Memory B cell (primary cell): ENCODE results near the gene SUFU.
"Not testable (repeated sequence)": the region's sequence is repeated elsewhere in the genome, so short reads cannot be mapped to it uniquely, and the experiment has no call there.

Experiments
- ATAC-seq: fragments of 150-1000 bp; cut with Tn5 transposase; 2 replicates; pipeline ENCODE4 v1.10.0; 2021; ENCODE audit warnings: low read depth, mild to moderate bottlenecking, moderate library complexity
- DNase-seq, 2 donors: peaks; one replicate each; pipeline ENCODE4 v3.0.0; 2022; ENCODE audit warnings: low spot score in 2 of 2
- H3K27ac Mint-ChIP-seq: one replicate; pipeline ENCODE4 v1.8.0; 2022; ENCODE audit warnings: mild to moderate bottlenecking, moderate library complexity, mixed read lengths
- H3K27me3 Mint-ChIP-seq: one replicate; pipeline ENCODE4 v1.8.0; 2022; ENCODE audit warnings: mixed read lengths
- H3K36me3 Mint-ChIP-seq: one replicate; pipeline ENCODE4 v1.8.0; 2022; ENCODE audit warnings: mild to moderate bottlenecking, mixed read lengths
- H3K4me1 Mint-ChIP-seq: one replicate; pipeline ENCODE4 v1.8.0; 2022; ENCODE audit warnings: mixed read lengths
- H3K4me3 Mint-ChIP-seq: one replicate; pipeline ENCODE4 v1.8.0; 2022; ENCODE audit warnings: mild to moderate bottlenecking, moderate library complexity, mixed read lengths
- H3K9me3 Mint-ChIP-seq: one replicate; pipeline ENCODE4 v1.8.0; 2022; ENCODE audit warnings: mixed read lengths

The SUFU gene

DNA sequence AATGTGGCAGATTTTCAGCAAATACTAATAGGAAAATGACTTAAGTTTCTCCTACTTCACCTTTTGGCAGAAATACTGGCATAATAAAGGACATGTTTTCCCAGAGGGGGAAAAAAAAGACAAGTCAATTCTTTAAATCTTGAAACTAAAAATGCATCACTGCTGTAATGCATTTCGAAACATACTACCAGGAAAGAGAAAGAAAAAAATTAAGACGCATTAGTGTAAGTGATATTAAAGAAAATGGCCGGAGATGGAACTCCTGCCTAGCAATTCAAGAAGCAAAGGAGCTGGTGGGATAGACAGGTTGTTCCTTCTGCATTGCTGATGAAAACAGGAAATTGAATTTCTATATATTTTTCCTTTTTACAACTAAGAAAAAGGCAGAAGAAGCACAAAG is 4.4 kb upstream of the SUFU start:
- ATAC-seq (no peak), DNase-seq (no peak)
- Mint-ChIP-seq H3K4me3 (no peak overlapping the region), H3K9me3 (no peaks in the 10 kb centered on the region), H3K27ac (no peak overlapping the region), H3K27me3 (no peaks in the 10 kb centered on the region), H3K4me1 (peaks cover 7% of the 10 kb centered on the region), H3K36me3 (no peaks in the 10 kb centered on the region)

GRCh38 chr10:102500686-102501085 is 3.1 kb upstream of the SUFU start:
- H3K27me3 Mint-ChIP-seq, H3K4me3 Mint-ChIP-seq, H3K36me3 Mint-ChIP-seq, H3K9me3 Mint-ChIP-seq, DNase-seq, ATAC-seq, H3K27ac Mint-ChIP-seq: not testable (repeated sequence)
- peaks cover 14% of the 10 kb centered on the region for H3K4me1 Mint-ChIP-seq

- Mint-ChIP-seq H3K36me3 (no peaks in the 10 kb centered on the region), H3K9me3 (no peaks in the 10 kb centered on the region), H3K27ac (no peak overlapping the region), H3K4me3 (no peak overlapping the region), H3K4me1 (peaks cover 14% of the 10 kb centered on the region), H3K27me3 (no peaks in the 10 kb centered on the region)
- ATAC-seq (no peak), DNase-seq (no peak)
These were observed 2.4 kb upstream of the SUFU start for GRCh38 chr10:102501201-102502028.

- DNase-seq (peak in 1 of 2 donors; percentile 99), ATAC-seq (peak; percentile 72)
- H3K4me3 Mint-ChIP-seq = no peak overlapping the region
- H3K9me3 Mint-ChIP-seq = no peaks in the 10 kb centered on the region
- H3K36me3 Mint-ChIP-seq = peaks cover 2% of the 10 kb centered on the region
- H3K27me3 Mint-ChIP-seq = no peaks in the 10 kb centered on the region
- peaks cover 14% of the 10 kb centered on the region for H3K4me1 Mint-ChIP-seq
- H3K27ac Mint-ChIP-seq = no peak overlapping the region
These were observed 1.8 kb upstream of the SUFU start for GRCh38 chr10:102502029-102502336.

DNA sequence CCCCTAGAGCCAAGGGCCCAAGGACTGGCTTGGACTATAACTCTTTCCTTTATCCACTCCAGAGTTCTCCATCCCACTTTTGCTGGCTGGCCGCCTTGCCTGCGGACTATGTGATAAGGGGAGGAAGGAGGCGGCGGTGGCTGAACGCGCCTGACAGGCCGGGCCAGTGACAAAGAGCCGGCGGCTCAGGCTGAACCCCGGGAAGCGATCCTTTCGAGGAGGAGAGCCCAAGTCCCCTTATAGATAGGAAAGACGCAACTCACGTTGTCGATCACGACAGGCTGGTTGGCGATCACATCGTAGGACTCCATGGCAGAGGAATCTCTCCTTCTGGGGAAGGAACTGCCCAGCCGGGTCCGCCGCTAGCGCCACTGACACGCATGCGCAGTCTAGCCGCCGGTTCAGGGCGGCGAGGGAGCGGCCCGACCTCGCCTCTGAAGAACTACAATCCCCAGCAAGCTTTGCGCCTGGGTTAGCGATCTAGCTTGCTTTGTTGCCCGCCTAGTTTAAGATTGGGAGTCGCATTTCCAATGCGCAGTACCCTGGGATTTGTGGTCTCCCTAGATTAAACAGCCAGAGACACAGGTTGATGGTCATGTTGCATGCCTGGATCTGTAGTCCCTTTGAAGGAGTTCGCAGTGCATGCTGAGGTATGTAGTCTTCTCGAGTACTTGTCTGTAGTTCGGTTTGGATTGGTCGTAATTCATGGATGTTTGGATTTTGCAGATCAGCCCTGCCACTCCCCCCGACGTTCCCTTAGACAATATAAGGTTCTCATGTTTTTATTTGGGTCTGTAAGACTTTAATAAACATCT is 1.2 kb upstream of the SUFU start, which contains the start of gene ACTR1A:
TSS of gene ACTR1A (minus strand) at position 376 of the 815 bp plus-strand sequence. CDS start at position 311, 65 bp downstream.
- Mint-ChIP-seq H3K9me3 (no peaks in the 10 kb centered on the region), H3K4me1 (peaks cover 12% of the 10 kb centered on the region), H3K4me3 (no peak within 1 kb of the TSS), H3K27me3 (no peaks in the 10 kb centered on the region), H3K36me3 (peaks cover 3% of the 10 kb centered on the region), H3K27ac (no peak within 1 kb of the TSS)
- DNase-seq (peak; percentile 94 to 98), ATAC-seq (peak; percentile 53)

GRCh38 chr10:102504179-102504975 is 605 bp downstream of the SUFU start:
- Mint-ChIP-seq H3K36me3 (peaks cover 3% of the 10 kb centered on the region), H3K9me3 (no peaks in the 10 kb centered on the region), H3K4me3 (no peak overlapping the region), H3K27me3 (no peaks in the 10 kb centered on the region), H3K27ac (peak overlapping the region; percentile 45), H3K4me1 (peaks cover 10% of the 10 kb centered on the region)
- DNase-seq (peak in 1 of 2 donors; percentile 20), ATAC-seq (no peak)

DNA sequence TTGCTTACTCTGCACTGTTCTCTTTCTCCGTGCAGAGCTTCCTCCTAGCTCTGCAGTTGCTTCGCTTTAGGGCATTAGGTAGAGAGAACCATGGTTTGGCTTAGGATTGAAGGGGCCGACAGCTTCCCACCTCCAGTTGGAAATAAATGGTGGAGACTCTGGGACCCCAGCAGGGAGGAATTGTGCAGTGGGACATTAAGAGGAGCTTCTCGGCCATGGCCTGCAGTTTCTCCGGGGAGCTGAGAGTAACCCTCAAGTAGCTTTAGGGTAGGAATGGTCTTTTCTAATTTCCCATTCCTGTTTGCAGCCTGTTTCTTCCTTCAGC is 1.2 kb downstream of the SUFU start:
- peaks cover 9% of the 10 kb centered on the region for H3K4me1 Mint-ChIP-seq
- ATAC-seq (no peak), DNase-seq (no peak)
- peak overlapping the region; percentile 45 for H3K27ac Mint-ChIP-seq
- no peaks in the 10 kb centered on the region for H3K9me3 Mint-ChIP-seq
- peaks cover 3% of the 10 kb centered on the region for H3K36me3 Mint-ChIP-seq
- H3K4me3 Mint-ChIP-seq = no peak overlapping the region
- H3K27me3 Mint-ChIP-seq = no peaks in the 10 kb centered on the region

DNA sequence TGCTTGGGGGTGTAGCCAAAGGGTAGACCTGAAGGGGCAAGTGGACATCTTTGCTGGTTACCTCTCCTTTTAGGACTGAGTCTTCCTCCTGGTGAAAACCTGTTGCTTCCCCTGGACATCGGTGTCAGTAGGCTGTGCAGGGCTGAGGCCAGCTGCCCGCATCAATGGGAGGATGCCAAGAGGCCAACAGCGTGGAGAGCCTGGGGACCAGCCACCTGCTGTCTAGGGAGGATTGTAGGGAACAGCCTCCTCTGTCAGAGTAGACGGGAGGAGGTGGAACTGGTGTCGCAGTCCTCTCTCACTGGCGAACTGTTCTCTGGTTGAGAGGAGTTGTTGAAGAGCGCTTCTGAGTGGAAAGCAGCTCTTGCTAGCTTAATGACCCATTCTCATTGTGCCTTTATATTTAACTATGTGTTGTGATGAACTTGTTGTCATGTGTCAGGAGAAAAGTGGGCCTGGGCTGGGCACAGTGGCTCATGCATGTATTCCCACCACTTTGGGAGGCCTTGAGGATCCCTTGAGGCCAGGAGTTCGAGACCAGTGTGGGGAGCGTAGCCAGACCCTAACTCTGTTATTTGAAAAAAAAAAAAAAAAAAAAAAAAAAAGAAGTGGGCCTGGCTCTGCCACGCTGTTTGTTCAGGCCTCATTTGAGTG is 1.8 kb downstream of the SUFU start:
- Mint-ChIP-seq H3K4me1 (peaks cover 9% of the 10 kb centered on the region), H3K36me3 (peaks cover 3% of the 10 kb centered on the region), H3K27me3 (no peaks in the 10 kb centered on the region), H3K4me3 (peak overlapping the region; percentile 3), H3K9me3 (no peaks in the 10 kb centered on the region), H3K27ac (no peak overlapping the region)
- DNase-seq (no peak), ATAC-seq (no peak)

DNA sequence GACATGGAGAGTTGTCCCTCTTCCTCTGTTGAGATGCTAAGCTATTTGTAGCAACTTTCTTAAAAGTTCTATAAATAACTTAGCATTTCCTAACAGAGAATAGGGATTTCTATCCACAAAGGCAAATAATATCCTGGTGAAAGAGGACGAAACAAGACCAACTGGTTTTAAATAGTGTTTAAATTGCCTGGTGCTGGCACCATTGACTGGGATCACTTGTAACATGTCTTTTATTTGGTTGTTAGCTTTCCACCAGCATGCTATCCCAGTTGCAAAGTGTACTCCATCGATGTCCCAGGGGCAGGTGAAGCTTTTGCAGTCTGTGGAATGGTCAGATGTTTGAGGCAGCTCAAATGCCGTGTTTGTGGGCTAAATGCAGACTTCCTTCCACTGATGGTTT is 3.7 kb downstream of the SUFU start:
- Mint-ChIP-seq H3K36me3 (peaks cover 5% of the 10 kb centered on the region), H3K27me3 (no peaks in the 10 kb centered on the region), H3K9me3 (no peaks in the 10 kb centered on the region), H3K27ac (no peak overlapping the region), H3K4me1 (peaks cover 19% of the 10 kb centered on the region), H3K4me3 (no peak overlapping the region)
- DNase-seq (no peak), ATAC-seq (no peak)

DNA sequence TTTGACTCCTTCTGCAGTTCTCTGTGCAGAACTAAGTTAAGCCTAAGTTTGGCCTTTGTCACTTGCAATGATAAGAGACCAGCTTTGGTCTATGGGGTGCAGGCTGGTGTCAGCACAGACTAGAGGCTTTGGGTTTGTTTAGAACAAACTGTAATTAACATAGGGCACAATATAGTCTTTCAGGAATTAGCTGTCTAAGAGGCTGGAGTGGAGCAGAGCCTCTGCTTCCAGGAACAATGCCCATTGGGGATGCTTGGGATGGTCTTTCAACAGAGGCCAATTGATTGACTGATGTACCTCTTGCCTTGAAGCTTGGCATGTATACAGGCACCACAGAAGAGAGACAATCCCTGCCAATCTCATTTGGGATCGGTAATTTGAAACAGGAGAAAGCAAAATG is 4.7 kb downstream of the SUFU start:
- no peaks in the 10 kb centered on the region for H3K27me3 Mint-ChIP-seq
- H3K4me3 Mint-ChIP-seq = no peak overlapping the region
- H3K4me1 Mint-ChIP-seq = peaks cover 19% of the 10 kb centered on the region
- ATAC-seq (no peak), DNase-seq (no peak)
- H3K27ac Mint-ChIP-seq = no peak overlapping the region
- peaks cover 8% of the 10 kb centered on the region for H3K36me3 Mint-ChIP-seq
- no peaks in the 10 kb centered on the region for H3K9me3 Mint-ChIP-seq

GRCh38 chr10:102509387-102509786 is 5.6 kb downstream of the SUFU start:
- ATAC-seq (no peak), DNase-seq (no peak)
- Mint-ChIP-seq H3K27me3 (no peaks in the 10 kb centered on the region), H3K4me1 (peaks cover 16% of the 10 kb centered on the region), H3K9me3 (no peaks in the 10 kb centered on the region), H3K36me3 (peaks cover 8% of the 10 kb centered on the region), H3K27ac (no peak overlapping the region), H3K4me3 (no peak overlapping the region)

GRCh38 chr10:102511583-102512274 is 8.0 kb downstream of the SUFU start:
- no peaks in the 10 kb centered on the region for H3K27me3 Mint-ChIP-seq
- peak overlapping the region; percentile 88 for H3K27ac Mint-ChIP-seq
- no peaks in the 10 kb centered on the region for H3K9me3 Mint-ChIP-seq
- peaks cover 8% of the 10 kb centered on the region for H3K36me3 Mint-ChIP-seq
- DNase-seq = peak; percentile 19 to 25
- H3K4me3 Mint-ChIP-seq = peak overlapping the region; percentile 47
- ATAC-seq = peak; percentile 100
- H3K4me1 Mint-ChIP-seq = peaks cover 9% of the 10 kb centered on the region
